DMS79 (cell line): ENCODE measurements around the gene PIP.
A peak's percentile ranks its signal among the peaks of the same experiment; 100 is the strongest.
"Not testable (repeated sequence)": the region's sequence is repeated elsewhere in the genome, so short reads cannot be mapped to it uniquely, and the experiment has no call there.

Source experiments
- DNase-seq: peaks from one replicate; lab custom pipeline; 2025; lab: John Stamatoyannopoulos, UW

PIP gene, protein sequence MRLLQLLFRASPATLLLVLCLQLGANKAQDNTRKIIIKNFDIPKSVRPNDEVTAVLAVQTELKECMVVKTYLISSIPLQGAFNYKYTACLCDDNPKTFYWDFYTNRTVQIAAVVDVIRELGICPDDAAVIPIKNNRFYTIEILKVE

GRCh38 chr7:143131781-143132180 is at the start of gene PIP:
PIP (plus strand) TSS chr7:143132077; CDS start chr7:143132117, 40 bp downstream.
- no peak for DNase-seq

DNA sequence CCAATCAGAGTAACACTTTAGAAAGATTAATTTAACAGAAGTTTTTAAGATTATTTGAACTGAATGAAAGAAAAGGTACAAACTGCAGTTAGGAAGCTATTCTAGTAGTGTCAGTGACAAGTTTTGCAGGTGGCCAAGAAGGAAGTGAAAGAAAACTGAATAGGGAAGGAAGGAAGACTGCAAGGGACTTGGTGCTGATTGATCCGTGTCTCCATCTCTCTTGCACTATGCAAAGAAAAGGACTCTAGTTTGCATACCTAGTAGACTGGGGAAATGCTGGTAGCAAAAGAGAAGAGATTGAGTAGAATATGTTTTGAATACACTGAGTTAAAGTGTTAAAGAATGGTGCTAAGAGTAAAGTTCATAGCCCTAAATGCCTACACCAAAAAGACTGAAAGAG is 46.8 kb upstream of the PIP start:
- DNase-seq = no peak

- not testable (repeated sequence) for DNase-seq
These were observed 46.3 kb upstream of the PIP start for GRCh38 chr7:143085610-143086009.

- not testable (repeated sequence) for DNase-seq
These were observed 43.2 kb upstream of the PIP start for GRCh38 chr7:143088549-143089231.

- DNase-seq = no peak
These were observed 35.7 kb upstream of the PIP start for GRCh38 chr7:143096146-143096545.

DNA sequence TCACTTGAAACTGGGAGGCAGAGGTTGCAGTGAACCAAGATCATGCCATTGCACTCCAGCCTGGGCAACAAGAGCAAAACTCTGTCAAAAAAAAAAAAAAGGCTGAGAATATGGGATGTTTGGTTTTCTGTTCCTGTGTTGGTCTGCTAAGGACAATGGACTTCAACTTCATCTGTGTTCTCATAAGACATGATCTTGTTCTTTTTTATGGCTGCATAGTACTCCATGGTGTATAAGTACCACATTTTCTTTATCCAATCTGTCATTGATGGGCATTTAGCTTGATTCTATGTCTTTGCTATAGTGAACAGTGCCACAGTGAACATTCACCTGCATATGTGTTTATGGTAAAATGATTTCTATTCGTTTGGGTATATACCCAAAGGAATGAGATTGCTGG is 32.3 kb upstream of the PIP start:
- not testable (repeated sequence) for DNase-seq

- DNase-seq = no peak
These were observed 27.1 kb upstream of the PIP start for GRCh38 chr7:143104759-143105158.

DNA sequence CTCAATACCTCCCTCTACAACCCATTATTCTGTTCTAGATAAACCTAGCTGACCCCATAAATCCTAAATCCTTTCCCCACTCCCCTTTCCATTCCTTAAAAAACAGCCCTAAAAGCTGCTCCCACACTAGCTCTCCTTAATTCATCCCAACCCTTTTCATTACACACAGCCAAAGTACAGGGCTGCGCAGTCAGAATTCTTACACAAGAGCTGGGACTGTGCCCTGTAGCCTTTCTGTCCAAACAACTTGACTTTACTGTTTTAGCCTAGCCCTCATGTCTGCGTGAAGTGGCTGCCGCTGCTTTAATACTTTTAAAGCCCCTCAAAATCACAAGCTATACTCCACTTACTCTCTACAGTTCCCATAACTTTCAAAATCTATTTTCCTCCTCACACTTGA is 23.9 kb upstream of the PIP start:
- not testable (repeated sequence) for DNase-seq

DNA sequence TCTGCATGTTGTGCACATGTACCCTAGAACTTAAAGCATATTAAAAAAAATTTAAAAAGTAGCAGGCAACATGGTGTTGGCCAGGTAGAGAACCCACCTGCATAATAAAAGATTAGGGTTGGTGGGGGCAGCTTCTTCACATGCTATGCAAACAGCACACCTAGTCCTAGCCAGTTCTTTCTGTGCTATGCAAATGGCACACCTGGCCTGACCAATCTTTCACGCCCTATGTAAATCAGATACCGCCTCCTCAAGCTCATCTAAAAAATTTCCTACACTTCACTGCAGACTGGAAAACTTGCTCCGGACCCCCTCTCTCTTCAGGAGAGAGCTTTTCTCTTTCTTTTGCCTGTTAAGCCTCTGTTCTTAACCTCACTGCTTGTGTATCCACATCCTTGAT is 14.5 kb upstream of the PIP start:
- no peak for DNase-seq

GRCh38 chr7:143120691-143121405 is 11.0 kb upstream of the PIP start:
- no peak for DNase-seq

- not testable (repeated sequence) for DNase-seq
These were observed 8.6 kb upstream of the PIP start for GRCh38 chr7:143123326-143123725.

GRCh38 chr7:143126146-143126545 is 5.7 kb upstream of the PIP start:
- no peak for DNase-seq

- no peak for DNase-seq
These were observed 2.8 kb upstream of the PIP start for GRCh38 chr7:143129051-143129450.

DNA sequence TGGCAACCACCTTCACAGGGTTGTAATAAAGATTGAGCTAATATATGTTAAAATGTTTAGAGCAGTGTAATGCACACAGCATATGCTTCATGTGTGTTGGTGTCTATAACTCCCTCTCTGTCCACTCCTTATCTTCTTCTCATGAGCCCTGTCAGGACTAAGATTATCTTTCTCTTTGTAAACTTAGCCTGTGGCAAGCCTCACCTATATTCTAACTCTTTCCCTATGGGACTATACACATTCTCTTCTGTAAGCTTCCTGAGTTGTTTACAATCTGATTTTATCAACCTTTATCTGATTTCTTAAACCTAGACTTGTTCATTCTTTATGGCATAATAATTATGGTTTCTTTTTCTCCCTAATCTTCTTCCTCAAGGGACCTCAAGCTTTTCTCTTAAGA is 2.4 kb upstream of the PIP start:
- no peak for DNase-seq

DNA sequence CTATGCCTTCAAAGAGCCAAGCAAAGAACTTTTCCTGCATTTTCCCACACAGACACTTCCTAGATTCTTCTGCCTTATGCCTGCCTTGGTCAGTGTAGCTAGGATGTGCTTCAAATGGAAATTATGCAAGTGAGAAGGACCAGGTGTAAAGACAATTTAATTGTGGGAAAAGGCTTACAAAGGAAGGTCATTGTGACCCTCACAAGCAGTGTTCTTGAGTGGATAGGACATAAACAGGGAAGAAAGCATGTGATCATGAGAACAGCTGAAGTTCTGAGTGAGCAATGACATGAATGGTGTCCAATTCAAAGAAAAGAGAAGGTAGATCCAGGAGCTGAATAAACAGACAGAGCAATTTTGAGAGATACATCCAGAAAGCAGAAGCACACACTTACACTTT is 1.3 kb upstream of the PIP start:
- no peak for DNase-seq

DNA sequence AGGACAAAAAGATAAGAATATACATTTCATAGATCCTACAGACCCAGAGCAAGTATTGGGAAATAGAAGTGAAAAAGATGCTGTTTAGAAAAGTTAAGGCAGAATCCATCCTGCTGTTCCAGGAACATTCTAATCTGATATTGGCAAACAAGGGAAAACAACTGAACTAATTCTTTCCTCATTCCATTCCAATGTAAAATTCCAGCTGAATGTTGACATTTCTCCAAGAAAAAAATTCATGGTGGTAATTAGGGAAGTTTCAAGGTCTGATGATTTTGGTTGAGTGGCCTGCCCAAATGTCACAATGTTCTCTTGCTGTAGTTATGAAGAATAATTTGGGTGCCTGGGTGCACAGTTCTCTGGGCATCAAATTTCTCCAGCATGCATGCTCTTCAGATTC is 15.2 kb downstream of the PIP start:
- no peak for DNase-seq

GRCh38 chr7:143148050-143148449 is 16.2 kb downstream of the PIP start:
- no peak for DNase-seq

DNA sequence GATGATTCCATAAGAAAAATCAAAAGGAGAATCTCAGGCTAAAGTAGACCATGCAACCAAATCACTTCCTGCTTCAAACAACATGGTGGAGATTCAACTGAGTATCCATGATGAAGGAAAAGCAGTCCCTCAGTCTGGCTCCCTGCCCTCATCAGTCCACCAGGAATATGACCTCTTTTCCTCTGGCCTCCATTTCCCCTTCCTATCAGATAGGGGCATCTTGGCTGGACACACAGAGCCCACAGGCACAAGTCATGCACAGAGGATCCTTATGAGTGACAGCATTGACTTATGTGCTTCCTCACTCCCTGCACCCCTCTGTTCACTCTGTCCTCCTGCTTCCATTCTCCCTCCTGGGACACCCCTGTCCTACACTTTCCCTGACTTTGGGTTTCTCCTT is 16.8 kb downstream of the PIP start:
- no peak for DNase-seq

- DNase-seq = not testable (repeated sequence)
These were observed 18.8 kb downstream of the PIP start for GRCh38 chr7:143150696-143151095.

GRCh38 chr7:143158617-143159016 is 26.7 kb downstream of the PIP start:
- DNase-seq = not testable (repeated sequence)

DNA sequence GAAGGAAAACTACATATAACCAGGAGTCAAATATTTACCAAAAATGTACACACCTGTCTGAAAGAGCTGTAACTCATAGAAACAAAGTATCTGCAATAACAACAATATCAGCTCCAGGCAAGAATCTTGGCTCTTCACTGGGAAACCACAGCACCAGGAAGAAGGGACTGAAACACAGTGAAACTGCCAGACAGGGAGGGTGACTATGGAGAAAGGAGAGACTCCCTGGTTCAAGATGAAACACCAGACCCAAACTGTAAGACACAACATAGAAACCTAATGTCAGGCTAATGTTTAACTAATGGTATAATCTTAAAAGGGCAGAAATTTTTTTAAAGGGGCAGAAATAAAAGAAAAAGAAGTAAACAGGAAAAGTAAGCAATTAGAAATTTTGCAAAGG is 39.8 kb downstream of the PIP start:
- no peak for DNase-seq

- peak; percentile 56 for DNase-seq
These were observed 40.5 kb downstream of the PIP start for GRCh38 chr7:143172354-143172753.

GRCh38 chr7:143176128-143176527 is 44.3 kb downstream of the PIP start:
- DNase-seq = no peak
